HUDEP-2 (cell line): ENCODE data around the gene PARP4.
"Not testable (repeated sequence)": the region's sequence is repeated elsewhere in the genome, so short reads cannot be mapped to it uniquely, and the experiment has no call there.

ENCODE experiments used
- DNase-seq, 76 experiments: peaks; one replicate each; lab custom pipeline; 2025; ENCODE audit not compliant: unreplicated experiment in 76 of 76; lab: John Stamatoyannopoulos, UW

PARP4 gene

DNA sequence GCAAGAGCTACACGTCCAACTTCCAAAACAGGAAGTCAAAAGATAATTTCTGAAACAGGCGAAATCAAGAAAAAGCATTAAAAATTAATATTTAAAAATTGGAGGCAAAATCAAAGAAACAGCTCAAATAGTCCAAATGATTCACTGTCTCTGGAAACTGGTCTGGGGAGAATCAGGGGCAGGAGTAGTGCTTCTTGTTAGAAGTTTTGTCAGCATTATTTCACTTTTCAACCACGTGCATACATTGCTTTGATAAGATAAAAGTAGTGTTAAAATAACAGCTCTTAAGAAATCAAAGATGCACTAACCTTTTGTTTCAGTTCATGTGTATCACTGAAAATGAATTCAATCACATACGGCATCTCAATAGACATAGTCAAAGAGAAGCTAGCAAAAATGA is 53.8 kb downstream of the PARP4 start:
- DNase-seq: no peak

DNA sequence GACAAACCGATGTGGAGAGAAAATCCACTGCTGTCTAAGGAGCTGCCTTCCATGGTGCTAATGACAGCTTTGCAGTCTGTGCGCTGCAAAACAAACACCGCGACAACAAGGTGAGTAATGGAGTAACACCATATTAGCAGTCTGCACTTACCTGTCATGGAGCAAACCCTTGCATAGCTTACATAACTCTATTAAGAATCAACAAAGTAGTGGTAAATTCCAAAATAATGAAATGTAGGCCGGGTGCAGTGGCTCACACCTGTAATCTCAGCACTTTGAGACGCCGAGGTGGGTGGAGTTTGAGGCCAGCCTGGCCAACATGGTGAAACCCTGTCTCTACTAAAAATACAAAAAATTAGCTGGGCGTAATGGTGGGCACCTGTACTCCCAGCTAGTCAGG is 56.2 kb downstream of the PARP4 start:
- no peak for DNase-seq

DNA sequence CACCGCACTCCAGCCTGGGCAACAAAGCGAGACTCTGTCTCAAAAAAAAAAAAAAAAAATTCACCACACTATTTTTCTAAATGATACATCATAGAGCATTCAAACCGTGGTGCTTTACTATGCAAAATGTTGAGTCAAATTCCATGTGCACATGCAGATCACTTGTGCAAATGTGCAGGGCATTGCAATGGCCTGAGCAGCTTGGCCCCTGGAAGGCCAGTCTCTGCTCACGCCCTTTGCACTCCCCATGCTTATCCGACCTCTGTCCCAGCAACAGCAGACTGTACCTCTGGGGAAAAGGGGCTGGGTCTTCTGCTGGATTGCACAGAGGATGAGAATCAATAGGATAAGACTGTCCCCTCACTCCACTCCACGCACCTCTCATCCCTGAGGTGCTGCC is 58.5 kb downstream of the PARP4 start:
- no peak for DNase-seq

DNA sequence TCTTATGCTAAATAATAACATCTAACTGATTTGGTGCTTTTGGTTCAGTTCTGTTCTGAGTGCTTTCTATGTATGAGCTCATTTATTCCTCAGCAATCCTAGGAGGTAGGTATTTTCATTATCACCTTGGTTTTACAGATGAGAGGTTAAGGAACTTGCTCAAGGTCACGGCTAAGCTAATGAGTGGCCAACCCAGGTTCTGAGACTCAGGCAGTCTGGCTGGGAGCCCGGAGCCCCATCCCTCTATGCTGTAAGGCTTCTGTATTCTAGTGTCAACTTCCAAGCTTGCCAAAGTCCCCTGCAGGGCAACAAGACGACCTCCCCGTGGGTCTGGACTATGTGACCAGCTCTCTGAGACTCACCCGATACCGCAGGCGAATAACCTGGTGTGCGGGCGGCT is 60.5 kb downstream of the PARP4 start:
- no peak for DNase-seq

DNA sequence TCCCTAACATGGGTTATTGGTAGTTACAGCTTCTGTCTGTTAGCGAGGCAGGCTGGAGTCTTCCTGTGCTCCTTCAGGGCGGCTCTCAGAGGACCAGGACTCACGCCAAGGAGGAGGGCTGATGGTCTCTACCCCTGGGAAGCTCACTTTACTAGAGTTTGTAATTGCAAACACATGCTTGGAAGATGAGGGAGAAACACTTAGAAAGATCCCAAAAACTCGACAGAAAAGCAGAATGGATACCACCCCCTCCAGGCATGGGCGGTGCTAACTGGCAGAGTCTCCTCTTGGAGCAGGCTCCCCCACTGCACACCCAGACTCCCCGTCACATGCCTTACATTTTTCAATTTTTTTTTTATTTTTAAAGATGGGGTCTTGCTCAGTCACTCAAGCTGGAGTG is 62.0 kb downstream of the PARP4 start:
- no peak for DNase-seq

DNA sequence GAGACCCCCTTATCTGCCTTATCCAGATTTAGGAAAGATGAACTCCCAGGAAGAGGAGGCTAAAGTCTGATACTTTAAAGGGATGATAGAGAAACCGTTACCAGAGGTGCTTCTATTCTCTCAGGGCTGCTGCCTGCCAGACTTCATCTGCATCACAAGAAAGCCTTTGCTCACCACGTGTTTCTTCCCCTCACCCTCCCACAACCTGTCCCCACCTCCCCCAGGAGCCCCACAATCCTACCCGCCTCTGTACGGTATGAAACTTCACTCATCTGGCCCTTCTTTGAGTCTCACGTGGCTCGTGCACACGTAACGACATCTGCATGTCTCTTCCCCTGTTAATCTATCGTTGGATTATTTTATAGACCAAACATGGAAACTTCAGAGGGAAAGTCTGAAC is 67.7 kb downstream of the PARP4 start:
- DNase-seq: not testable (repeated sequence)

DNA sequence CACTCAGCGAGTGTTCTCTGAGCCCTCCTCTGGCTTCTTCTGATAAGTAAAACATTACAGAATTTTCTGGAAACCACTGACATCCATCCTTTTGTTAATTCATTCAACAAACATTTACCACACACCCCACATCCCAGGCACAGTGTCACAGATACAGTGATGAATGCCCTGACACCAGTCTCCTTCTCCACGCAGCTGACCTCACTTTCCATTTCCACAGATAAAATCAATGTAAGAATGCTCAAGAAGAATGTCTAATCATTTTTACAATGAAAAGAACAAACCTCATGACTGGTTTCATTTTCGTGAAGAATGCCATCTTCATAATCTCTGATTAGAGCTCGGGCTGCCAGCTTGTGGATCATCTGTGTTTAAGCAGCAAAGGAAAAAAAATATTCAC is 69.2 kb downstream of the PARP4 start:
- no peak for DNase-seq

DNA sequence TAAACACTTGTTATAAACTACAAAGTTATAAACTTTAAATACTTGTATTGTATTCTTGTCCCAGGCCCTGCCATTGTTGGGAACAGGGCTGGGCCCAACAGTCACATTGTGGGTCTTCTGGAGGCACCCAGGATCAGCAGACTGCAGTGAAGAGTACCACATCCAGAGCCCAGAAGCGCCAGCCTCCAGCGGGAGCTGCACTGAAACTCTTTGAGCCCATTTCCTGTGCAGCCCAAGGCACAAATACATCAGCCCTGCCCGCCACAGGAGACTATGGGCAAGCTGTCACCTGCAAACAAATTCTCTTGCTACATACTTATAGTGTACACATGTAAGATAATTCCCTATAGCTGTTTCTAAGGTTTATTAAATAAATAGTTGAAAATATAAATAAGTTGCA is 86.5 kb downstream of the PARP4 start:
- not testable (repeated sequence) for DNase-seq

DNA sequence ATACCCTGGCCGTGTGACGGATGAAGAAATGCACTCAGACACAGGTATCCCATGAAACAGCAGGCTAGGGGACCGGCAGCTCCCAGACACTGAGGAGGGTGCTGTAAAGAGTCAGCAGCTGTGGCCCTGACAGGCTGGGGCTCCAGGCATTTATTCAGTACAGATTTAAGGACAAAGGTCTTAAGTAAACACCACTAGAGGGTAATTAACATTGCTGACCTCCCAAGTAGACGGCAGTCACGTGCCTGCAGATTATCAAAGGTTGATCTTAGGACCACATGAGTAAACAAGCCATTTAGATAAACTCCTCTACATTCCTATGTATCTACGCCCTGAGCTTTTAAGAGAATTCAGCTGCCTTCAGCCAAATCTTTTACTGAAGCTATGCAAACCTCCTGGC is 92.9 kb downstream of the PARP4 start:
- not testable (repeated sequence) for DNase-seq

DNA sequence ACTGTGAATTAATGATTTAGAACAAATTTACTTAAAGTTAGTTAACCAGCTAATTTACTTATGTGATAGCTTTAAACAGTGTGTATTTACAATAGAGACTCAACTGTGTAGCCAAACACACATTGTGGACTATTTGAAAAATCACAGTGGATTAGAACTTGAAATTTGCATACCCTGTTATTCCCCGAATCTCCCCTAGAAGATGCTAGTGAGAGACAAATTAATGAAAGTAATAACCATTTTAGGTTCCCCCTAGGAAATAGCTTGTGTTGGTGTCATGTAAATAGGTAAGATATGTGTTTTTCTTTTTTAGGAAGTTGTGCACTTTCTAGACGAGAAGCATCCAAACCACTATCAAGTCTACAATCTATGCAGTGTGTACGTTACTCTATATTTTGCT is 104.7 kb downstream of the PARP4 start:
- peak in 2 of 76 experiments; percentile 1 to 7 for DNase-seq

DNA sequence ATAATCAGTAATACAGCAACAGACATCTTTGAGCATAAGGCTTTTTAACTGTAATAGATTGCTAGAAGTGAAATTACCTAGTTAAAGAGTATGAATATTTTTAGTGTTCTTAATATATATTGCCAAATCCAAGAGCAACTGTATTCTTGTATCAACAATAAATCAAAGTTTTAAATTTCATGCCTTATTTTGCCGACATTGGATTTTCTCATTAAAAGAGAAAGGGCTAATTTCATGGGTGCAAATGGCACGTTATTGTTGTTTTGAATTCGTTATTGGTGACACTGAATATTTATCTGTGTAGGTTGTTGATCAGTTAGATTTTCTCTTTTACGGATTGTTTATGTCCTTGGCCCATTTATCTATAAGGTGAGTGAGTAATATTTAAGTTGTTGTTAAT is 106.1 kb downstream of the PARP4 start:
- no peak for DNase-seq

DNA sequence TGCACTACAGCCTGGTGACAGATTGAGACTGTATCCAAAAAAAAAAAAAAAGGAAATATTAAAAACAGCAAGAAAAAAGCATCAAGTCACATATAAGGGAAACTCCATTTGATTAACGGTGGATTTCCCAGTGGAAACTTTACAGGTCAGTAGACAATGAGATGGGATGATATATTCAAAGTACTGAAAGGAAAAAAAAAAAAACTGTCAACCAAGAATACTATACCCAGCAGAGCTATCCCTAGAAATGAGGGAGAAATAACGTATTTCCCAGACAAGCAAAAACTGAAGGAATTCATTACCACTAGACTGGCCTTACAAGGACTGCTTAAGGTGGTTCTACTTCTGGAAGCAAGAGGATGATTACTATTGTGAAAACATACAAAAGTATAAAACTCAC is 115.8 kb downstream of the PARP4 start:
- no peak for DNase-seq

DNA sequence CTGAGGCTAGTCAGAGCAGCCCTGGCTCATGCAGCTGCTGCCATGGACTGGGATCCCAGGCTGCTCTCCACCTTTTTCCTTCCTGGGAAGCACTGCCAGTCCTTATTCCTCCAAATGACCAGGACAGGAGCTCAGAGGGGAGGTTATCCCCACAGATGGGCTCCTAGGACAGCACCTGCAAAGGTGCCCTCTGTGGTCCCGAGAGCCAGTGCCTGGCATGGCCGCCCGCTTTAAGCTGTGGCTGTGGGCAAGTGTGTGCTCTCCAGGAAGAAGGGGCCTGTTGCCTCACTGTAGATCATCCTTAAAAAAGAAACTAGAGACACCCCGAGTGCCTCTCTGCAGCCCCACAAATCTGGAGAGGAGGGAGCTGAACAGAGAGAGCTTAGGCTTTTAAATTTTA is 119.6 kb downstream of the PARP4 start:
- no peak for DNase-seq

DNA sequence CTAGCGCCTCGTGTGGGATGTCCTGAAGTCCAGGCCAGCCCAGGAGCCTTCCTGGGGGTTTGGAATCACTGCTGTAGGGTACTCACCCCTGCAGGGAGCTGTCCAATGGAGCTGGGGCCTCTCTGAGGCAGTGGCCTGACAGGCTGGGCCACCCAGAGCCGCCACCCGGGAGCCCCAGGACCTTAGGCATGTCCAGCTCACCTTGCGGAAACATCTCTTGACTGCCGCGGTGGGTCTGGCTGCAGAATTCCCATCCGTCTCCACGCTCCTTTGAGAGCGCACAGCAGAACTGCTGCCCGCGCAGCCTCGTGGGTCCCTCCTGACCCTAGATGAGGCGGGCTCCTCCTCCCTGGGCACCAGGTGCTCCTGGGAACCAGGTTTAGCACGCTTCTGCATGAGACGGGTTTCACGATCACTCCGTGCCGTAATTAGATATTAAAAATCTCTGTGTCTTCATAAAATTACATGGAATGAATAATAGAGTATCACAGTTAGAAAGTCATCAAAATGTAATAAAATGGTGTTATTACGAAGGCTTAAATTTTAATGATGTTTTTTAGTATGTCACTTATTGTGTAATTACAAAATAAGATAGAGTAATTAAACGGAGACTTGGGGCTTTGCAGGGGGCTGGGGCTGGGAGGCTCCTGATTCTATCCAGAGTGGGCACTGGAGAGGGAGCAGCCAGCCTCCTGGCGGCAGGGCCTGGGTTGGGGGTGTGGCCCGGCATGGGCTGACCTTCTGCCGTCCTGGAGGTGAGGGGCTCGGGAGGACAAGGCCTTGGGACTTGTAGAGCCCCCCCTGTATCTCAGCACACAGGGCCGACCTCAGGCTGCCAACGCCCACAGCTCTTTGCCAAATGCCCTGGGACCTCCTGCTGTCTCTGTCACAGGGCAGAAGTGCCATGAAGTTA is 120.6 kb downstream of the PARP4 start:
- DNase-seq: not testable (repeated sequence)

DNA sequence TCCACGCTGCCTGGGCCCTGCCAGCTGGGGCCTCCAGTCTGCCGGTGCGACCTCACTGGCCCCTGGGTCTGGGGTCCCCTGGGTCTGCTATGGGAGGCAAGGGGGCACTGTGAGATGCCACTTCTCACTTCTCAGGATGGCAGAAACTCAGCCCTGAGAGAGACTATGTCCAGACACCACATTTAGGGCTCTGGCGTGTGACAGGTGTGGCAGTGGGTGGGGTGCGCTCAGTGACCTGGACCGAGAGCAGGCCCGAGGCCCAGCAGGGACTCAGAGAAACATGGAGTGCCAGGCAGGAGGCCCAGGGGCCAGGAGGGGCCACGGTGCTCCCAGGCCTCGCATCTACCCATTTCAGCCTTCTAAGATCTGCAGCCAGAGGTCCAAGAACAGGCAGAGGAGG is 121.8 kb downstream of the PARP4 start:
- DNase-seq: not testable (repeated sequence)

DNA sequence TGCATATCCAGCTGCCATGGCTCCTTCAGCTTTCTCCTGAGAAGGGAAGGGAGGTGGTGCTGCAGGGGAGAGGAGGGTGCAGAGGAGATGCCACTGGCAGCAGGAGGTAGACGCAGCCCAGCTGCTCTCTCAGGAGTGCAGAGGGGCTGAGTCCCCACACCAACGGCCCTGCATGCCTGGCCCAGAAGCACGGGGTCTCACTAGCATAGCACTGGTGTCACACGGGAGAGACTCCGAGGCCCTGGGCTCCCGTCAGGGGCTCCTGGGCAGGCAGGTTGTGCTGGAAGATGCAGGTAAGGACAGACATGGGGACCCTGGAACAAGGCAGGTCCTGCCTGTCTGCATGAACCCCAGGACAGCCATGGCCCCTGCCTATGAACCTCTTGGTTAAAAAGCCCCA is 123.1 kb downstream of the PARP4 start:
- no peak for DNase-seq

DNA sequence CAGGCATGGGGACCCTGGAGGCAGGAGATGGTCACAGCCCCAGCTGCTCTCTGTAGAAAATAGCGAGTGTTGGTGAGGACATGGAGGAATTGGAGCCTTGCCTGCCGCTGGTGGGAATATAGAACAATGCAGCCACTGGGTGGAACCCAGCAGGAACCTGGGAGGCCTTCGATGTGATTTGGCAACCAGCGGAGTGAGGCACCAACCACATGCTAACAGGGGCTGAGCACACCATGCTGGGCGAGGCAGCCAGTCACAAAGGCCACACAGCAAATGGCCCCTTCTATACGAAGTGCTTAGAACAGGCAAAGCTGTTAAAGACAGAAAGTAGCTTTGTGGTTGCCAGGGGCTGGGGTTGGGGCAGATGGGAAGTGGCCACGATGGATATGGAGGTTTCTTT is 123.8 kb downstream of the PARP4 start:
- DNase-seq: not testable (repeated sequence)

DNA sequence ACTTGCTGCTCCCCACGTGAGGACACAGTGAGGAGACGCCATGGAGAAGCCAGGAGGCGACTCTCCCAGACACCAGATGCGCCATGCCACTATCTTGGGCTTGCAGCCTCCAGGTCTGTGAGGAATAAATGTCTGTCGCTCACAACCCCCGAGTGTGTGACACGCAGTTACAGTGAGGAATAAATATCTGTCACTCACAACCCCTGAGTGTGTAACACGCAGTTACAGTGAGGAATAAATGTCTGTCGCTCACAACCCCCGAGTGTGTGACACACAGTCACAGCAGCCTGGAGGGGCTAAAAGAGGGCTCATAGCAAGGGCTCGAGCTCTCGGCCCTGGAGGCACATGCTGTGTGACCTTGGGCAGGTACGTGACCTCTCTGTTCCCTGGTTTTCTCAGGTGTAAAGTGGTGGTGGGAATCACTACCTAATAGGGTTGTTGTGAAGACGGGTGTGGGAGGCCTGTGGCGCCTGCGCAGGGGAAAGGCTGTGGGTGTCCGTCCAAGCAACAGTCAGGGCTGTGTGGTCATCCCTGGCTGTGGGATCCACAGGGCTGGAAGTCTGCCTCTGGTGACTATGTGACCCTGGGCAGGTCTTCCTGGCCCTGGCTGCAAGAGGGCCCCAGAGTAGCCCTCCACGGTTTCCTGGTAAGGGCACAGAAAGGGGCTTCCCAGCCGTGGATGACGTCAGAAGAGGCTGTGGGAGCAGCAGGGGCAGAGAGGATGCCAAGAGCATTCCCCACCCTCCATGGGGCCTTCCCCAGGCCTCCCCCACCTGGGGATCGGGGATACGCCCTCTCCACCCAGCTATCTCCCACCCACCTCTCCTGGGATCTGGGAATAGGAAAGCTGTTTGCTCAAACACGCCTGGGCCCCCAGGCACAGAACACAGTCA is 125.5 kb downstream of the PARP4 start:
- DNase-seq: no peak

DNA sequence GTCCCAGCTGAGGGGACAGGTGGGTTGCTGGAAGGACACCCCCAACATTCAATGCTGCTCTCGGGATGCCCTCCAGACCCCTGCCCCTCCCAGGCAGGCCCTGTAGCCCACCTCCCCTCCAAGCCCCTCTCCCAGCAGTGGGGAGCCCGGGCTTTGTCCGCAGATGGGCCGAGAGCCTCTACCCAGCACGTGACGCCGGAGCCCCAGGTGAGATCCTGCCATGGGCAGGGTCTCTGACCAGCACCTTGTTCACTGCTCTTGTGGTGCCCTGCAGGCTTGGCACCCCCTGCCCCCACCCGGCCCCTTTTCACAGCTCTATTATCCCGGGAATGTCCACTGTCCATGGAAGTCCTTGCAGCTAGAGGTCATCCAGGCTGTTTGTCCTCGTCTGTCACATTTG is 126.7 kb downstream of the PARP4 start:
- DNase-seq: no peak

DNA sequence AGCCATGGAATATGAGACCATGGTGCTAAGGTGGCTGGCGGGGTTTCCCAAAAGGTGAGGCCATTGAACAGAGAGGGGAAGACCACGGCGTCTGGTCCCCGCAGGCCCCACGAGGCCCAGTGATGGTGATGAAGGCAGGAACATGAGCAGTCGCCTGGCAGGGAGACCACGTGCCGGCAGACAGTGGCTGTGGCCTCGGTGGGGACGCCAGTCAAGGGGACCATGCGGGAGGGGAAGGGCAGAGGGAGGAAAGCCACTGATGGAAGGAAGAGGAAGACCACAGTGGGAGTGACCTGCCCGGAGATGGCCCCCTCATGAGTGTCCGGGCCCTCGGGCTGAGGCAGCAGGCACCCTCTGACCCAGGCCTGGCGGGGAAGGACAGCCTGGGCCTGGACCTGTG is 127.6 kb downstream of the PARP4 start:
- DNase-seq: not testable (repeated sequence)

DNA sequence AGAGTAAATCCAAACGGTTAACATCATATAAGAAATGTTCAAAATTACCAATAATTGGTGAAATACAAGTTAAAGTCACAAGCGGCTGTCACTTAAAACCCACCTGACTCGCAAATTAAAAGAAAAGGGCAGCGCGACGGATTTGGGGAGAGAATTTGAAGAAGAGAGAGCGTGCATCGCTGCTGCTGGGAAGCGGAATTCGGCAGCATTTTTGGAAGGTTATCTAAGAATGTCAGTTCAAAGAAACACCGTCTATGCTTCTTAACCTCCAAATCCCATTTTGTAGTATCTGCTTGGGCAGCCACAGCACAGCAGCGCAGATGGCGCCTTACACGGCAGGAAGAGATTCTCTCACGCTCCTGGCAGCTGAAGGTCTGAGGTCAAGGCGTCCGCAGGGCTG is 128.5 kb downstream of the PARP4 start:
- not testable (repeated sequence) for DNase-seq
